NCI-H1694 treated with DMSO at 0.1 percent for 48 hours (cell line): ENCODE data around the gene MT1F.
"Not testable (repeated sequence)": the region's sequence is repeated elsewhere in the genome, so short reads cannot be mapped to it uniquely, and the experiment has no call there.

ENCODE experiments used
- DNase-seq: peaks from one replicate; lab custom pipeline; 2025; lab: John Stamatoyannopoulos, UW

Gene MT1F

GRCh38 chr16:56645311-56645710 lies 12.4 kb upstream of the MT1F start:
- DNase-seq, result no peak

GRCh38 chr16:56645838-56646237 lies 11.9 kb upstream of the MT1F start:
- DNase-seq, result no peak

GRCh38 chr16:56647641-56648431 lies 9.9 kb upstream of the MT1F start:
- DNase-seq, result no peak

GRCh38 chr16:56649271-56649670 lies 8.5 kb upstream of the MT1F start:
- DNase-seq, result no peak

GRCh38 chr16:56649820-56650219 lies 7.9 kb upstream of the MT1F start:
- no peak for DNase-seq

GRCh38 chr16:56651586-56651985 lies 6.2 kb upstream of the MT1F start, which contains the start of gene MT1B:
MT1B (plus strand) TSS chr16:56651886; CDS start chr16:56651954, 68 bp downstream.
- no peak for DNase-seq

GRCh38 chr16:56652600-56652999 lies 5.2 kb upstream of the MT1F start:
- no peak for DNase-seq

- no peak for DNase-seq
These were observed 4.5 kb upstream of the MT1F start for GRCh38 chr16:56653218-56653617.

- DNase-seq, result no peak
These were observed 642 bp downstream of the MT1F start for GRCh38 chr16:56658327-56658875.

- no peak for DNase-seq
These were observed 4.9 kb downstream of the MT1F start for GRCh38 chr16:56662357-56663354.

- DNase-seq, result no peak
These were observed 6.7 kb downstream of the MT1F start for GRCh38 chr16:56664506-56664905.

- not testable (repeated sequence) for DNase-seq
These were observed 7.8 kb downstream of the MT1F start for GRCh38 chr16:56665286-56666261.

GRCh38 chr16:56667581-56668571 lies 10.1 kb downstream of the MT1F start, which contains the start of gene MT1G:
MT1G (minus strand) TSS chr16:56668065; CDS start chr16:56667993, 72 bp downstream.
- DNase-seq, result no peak

GRCh38 chr16:56669005-56669839 lies 11.5 kb downstream of the MT1F start, which contains the start of gene MT1H:
MT1H (plus strand) TSS chr16:56669814; CDS start chr16:56669885, 71 bp downstream.
- no peak for DNase-seq

- DNase-seq, result no peak
These were observed 12.3 kb downstream of the MT1F start for GRCh38 chr16:56669840-56670619.

- no peak for DNase-seq
These were observed 12.8 kb downstream of the MT1F start for GRCh38 chr16:56670620-56670934.

GRCh38 chr16:56671691-56672090 lies 13.9 kb downstream of the MT1F start:
- DNase-seq, result not testable (repeated sequence)

- not testable (repeated sequence) for DNase-seq
These were observed 14.4 kb downstream of the MT1F start for GRCh38 chr16:56672171-56672570.
